HepG2 (cell line): Measurements from ENCODE around the gene MTRFR. TPM values are rescaled to one million over a fixed set of nuclear protein-coding genes. Genes with fewer than 3 reads are reported as not detected.
A peak's percentile ranks its signal among the peaks of the same experiment; 100 is the strongest.

ENCODE experiments used
- AGO1 ChIP-seq: fragments of 200-400 bp; formaldehyde crosslinking; IDR thresholded peaks from 2 replicates; pipeline ENCODE4 v1.6.1; 2017; ENCODE audit warnings: mild to moderate bottlenecking, low read depth, low read length, moderate library complexity; ENCODE audit not compliant: poor library complexity, severe bottlenecking
- CEBPB ChIP-seq: IDR thresholded peaks from 2 replicates; pipeline ENCODE4 v1.6.1; 2011; ENCODE audit warnings: low read depth, low read length, improper control_type of control experiment, borderline replicate concordance
- CREM ChIP-seq, 2 experiments: sonication (generic) in 1 of 2; formaldehyde crosslinking in 1 of 2; IDR thresholded peaks; 2 replicates each; pipeline versions ENCODE4 v1.4.0 to v1.6.1; 2016 to 2020; ENCODE audit warnings: antibody characterized with exemption in 1 of 2, mild to moderate bottlenecking in 1 of 2, missing genetic modification reagents in 1 of 2
- DPF2 ChIP-seq: sonication (generic); formaldehyde crosslinking; IDR thresholded peaks from 2 replicates; pipeline ENCODE4 v1.4.0; 2020; ENCODE audit warnings: mild to moderate bottlenecking, low read depth, missing genetic modification reagents, borderline replicate concordance
- DR1 ChIP-seq: sonication (generic); formaldehyde crosslinking; IDR thresholded peaks from 2 replicates; pipeline ENCODE4 v1.8.0; 2021; ENCODE audit warnings: mild to moderate bottlenecking, missing genetic modification reagents, inconsistent platforms
- ERF ChIP-seq: IDR thresholded peaks from 2 replicates; pipeline ENCODE4 v1.6.1; 2018; ENCODE audit warnings: missing biosample characterization, missing genetic modification reagents
- FIP1L1 ChIP-seq: fragments of 200-400 bp; formaldehyde crosslinking; IDR thresholded peaks from 2 replicates; pipeline ENCODE4 v1.6.1; 2018; ENCODE audit warnings: low read depth, mild to moderate bottlenecking, low read length, moderate library complexity, borderline replicate concordance; ENCODE audit not compliant: insufficient read depth
- GATA4 ChIP-seq: sonication (generic); IDR thresholded peaks from 2 replicates; pipeline ENCODE4 v1.6.1; 2016; ENCODE audit warnings: antibody characterized with exemption, low read depth, borderline replicate concordance
- MEIS1 ChIP-seq: sonication (generic); formaldehyde crosslinking; IDR thresholded peaks from 2 replicates; pipeline ENCODE4 v1.9.0; 2021; ENCODE audit warnings: mild to moderate bottlenecking, missing genetic modification reagents, moderate library complexity, borderline replicate concordance
- MTF2 ChIP-seq: sonication (generic); formaldehyde crosslinking; IDR thresholded peaks from 2 replicates; pipeline ENCODE4 v1.5.0; 2020; ENCODE audit warnings: missing genetic modification reagents, borderline replicate concordance
- NFATC3 ChIP-seq: sonication (generic); formaldehyde crosslinking; IDR thresholded peaks from 2 replicates; pipeline ENCODE4 v1.5.1; 2020; ENCODE audit warnings: mild to moderate bottlenecking, missing genetic modification reagents
- NFE2L2 ChIP-seq: fragments of 150-350 bp; IDR thresholded peaks from 2 replicates; pipeline ENCODE4 v1.6.1; 2014; ENCODE audit warnings: low read length
- NFKBIZ ChIP-seq: IDR thresholded peaks from 2 replicates; pipeline ENCODE4 v1.6.1; 2018; ENCODE audit warnings: missing genetic modification reagents, missing compliant biosample characterization
- PHF5A ChIP-seq: IDR thresholded peaks from one replicate; pipeline ENCODE4 v1.6.1; 2018; ENCODE audit warnings: low read depth, missing genetic modification reagents; ENCODE audit not compliant: unreplicated experiment
- RFX1 ChIP-seq: fragments of 450-650 bp; IDR thresholded peaks from 2 replicates; pipeline ENCODE4 v1.6.1; 2017
- SP5 ChIP-seq: IDR thresholded peaks from 2 replicates; pipeline ENCODE4 v1.6.1; 2016; ENCODE audit warnings: low read depth, borderline replicate concordance
- ZBTB20 ChIP-seq: sonication (generic); formaldehyde crosslinking; IDR thresholded peaks from 2 replicates; pipeline ENCODE4 v1.8.1; 2023; ENCODE audit warnings: missing genetic modification reagents, low read depth, mild to moderate bottlenecking, borderline replicate concordance
- ZBTB3 ChIP-seq: sonication (generic); formaldehyde crosslinking; IDR thresholded peaks from 2 replicates; pipeline ENCODE4 v1.4.0; 2020; ENCODE audit warnings: low read depth, mild to moderate bottlenecking, moderate library complexity, missing genetic modification reagents, borderline replicate concordance
- ZNF451 ChIP-seq: sonication (generic); formaldehyde crosslinking; IDR thresholded peaks from 2 replicates; pipeline ENCODE4 v1.5.0; 2020; ENCODE audit warnings: mild to moderate bottlenecking, missing genetic modification reagents
- ZNF556 ChIP-seq: sonication (generic); formaldehyde crosslinking; IDR thresholded peaks from 2 replicates; pipeline ENCODE4 v1.4.0; 2020; ENCODE audit warnings: mild to moderate bottlenecking, missing genetic modification reagents, borderline replicate concordance
- ZNF678 ChIP-seq: sonication (generic); formaldehyde crosslinking; IDR thresholded peaks from 2 replicates; pipeline ENCODE4 v1.4.0; 2020; ENCODE audit warnings: mild to moderate bottlenecking, missing genetic modification reagents
- ZNF772 ChIP-seq: sonication (generic); formaldehyde crosslinking; IDR thresholded peaks from 2 replicates; pipeline ENCODE4 v1.5.0; 2020; ENCODE audit warnings: mild to moderate bottlenecking, missing genetic modification reagents
- polyA plus RNA-seq, 8 experiments: library from polyadenylated mRNA; depleted of rRNA in 3 of 8; stranded (reverse) in 7 of 8; unstranded in 1 of 8; fragments of >200 nt; fragmentation: Illumina TruSeq in 4 of 8; extraction: Trizol in 4 of 8; gene quantifications; 2 replicates each; pipeline versions ENCODE4 v1.2.1 to v1.2.3, GENCODE V29; 2011 to 2016; ENCODE audit warnings: low read depth in 4 of 8, missing spikeins in 1 of 8, mixed read lengths in 1 of 8; ENCODE audit not compliant: insufficient read depth in 1 of 8
- total RNA-seq, 5 experiments: library from RNA; depleted of rRNA; stranded (reverse); fragments of >200 nt; fragmentation: Illumina TruSeq; extraction: Trizol; gene quantifications; 2 replicates each; pipeline ENCODE4 v1.2.3, GENCODE V29; 2016; ENCODE audit warnings: low read depth in 1 of 5
- TF ChIP-seq, protein P1 (sequence below): sonication (generic); formaldehyde crosslinking; IDR thresholded peaks from 2 replicates; pipeline ENCODE4 v1.4.0; 2020; ENCODE audit warnings: missing genetic modification reagents
- TF ChIP-seq, protein P2 (sequence below): sonication (generic); formaldehyde crosslinking; IDR thresholded peaks from 2 replicates; pipeline ENCODE4 v1.4.0; 2020; ENCODE audit warnings: missing genetic modification reagents
- TF ChIP-seq, protein P3 (sequence below): sonication (generic); formaldehyde crosslinking; IDR thresholded peaks from 2 replicates; pipeline ENCODE4 v1.4.0; 2020; ENCODE audit warnings: mild to moderate bottlenecking, missing genetic modification reagents, borderline replicate concordance

MTRFR gene
- total and polyA plus RNA-seq, 2 of the 13 experiments (the other 11 are each of a cell fraction or from before 2014, with no cell fraction given) = 7.1 to 9.9 TPM

DNA sequence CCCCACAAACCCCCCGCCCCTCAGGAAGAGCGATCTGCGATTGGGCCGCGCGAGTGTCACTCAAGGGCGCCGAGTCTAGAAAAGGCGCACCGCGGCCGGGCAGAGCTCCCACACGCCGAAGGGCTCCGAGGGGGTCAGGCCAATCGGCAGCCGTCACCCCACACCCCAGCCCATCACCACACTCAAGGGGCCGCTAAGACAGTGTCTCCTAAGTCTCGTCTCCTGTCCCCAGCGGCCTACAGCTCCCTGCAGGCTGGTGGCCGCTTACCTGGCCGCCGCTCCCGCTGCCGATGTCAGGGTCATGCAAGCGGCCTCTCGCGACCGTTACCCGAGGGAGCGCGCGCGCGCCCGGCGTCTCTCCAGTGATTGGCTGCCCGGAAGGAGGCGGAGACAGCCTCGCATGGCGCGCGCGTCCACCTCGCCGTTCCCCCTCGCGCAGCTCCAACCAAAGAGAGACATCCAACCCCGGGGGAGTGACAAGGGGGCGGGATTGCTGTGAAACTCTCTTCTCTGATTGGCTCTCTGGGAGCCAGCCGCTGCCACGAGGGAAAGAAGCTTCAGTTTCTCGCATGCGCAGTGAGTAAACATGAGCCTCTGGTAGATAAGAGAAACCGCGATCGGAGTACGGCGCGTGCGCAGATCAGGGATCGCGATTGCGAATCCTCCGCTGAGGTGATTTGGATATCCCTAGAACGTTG lies at the start of gene MTRFR, which contains the start of gene MPHOSPH9 (continued):
- TF ChIP-seq, protein P1, sequence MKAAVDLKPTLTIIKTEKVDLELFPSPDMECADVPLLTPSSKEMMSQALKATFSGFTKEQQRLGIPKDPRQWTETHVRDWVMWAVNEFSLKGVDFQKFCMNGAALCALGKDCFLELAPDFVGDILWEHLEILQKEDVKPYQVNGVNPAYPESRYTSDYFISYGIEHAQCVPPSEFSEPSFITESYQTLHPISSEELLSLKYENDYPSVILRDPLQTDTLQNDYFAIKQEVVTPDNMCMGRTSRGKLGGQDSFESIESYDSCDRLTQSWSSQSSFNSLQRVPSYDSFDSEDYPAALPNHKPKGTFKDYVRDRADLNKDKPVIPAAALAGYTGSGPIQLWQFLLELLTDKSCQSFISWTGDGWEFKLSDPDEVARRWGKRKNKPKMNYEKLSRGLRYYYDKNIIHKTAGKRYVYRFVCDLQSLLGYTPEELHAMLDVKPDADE (CRISPR knock-in tag) = no peak
- TF ChIP-seq ZBTB3 (CRISPR knock-in tag) = 0 out of 2 replicates have a peak, but pooled peaks have one; percentile 25
- TF ChIP-seq DPF2 = no peak
- 0 out of 2 replicates have a peak, but pooled peaks have one; percentile 8 for TF ChIP-seq NFKBIZ
- peak; percentile 95 for TF ChIP-seq ZNF678 (CRISPR knock-in tag)
- TF ChIP-seq, protein P2, sequence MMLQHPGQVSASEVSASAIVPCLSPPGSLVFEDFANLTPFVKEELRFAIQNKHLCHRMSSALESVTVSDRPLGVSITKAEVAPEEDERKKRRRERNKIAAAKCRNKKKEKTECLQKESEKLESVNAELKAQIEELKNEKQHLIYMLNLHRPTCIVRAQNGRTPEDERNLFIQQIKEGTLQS (CRISPR knock-in tag) = peak; percentile 37
- TF ChIP-seq SP5 = peak; percentile 66; the same call in 1 of the 2 replicates
- TF ChIP-seq MTF2 (CRISPR knock-in tag) = no peak
- TF ChIP-seq ERF (CRISPR knock-in tag) = peak; percentile 88
- TF ChIP-seq FIP1L1 = 0 out of 2 replicates have a peak, but pooled peaks have one; percentile 62
- TF ChIP-seq RFX1 = no peak
- peak; percentile 80; the same call in 1 of the 2 replicates for TF ChIP-seq MEIS1 (CRISPR knock-in tag)
- TF ChIP-seq, protein P3, sequence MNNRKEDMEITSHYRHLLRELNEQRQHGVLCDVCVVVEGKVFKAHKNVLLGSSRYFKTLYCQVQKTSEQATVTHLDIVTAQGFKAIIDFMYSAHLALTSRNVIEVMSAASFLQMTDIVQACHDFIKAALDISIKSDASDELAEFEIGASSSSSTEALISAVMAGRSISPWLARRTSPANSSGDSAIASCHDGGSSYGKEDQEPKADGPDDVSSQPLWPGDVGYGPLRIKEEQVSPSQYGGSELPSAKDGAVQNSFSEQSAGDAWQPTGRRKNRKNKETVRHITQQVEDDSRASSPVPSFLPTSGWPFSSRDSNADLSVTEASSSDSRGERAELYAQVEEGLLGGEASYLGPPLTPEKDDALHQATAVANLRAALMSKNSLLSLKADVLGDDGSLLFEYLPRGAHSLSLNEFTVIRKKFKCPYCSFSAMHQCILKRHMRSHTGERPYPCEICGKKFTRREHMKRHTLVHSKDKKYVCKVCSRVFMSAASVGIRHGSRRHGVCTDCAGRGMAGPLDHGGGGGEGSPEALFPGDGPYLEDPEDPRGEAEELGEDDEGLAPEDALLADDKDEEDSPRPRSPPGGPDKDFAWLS (CRISPR knock-in tag) = no peak
- TF ChIP-seq ZBTB20 = 0 out of 2 replicates have a peak, but pooled peaks have one; percentile 47
- TF ChIP-seq ZNF451 (CRISPR knock-in tag) = peak; percentile 92
- TF ChIP-seq CREM (IDR thresholded peaks at IDR 0.05) = peak; percentile 12; the same call in 1 of the 2 replicates
- TF ChIP-seq CREM (CRISPR knock-in tag; IDR thresholded peaks at IDR 0.05) = no peak
- TF ChIP-seq ZNF772 (CRISPR knock-in tag) = no peak
- peak; percentile 95 for TF ChIP-seq GATA4
- TF ChIP-seq AGO1 = no peak
- peak; percentile 81 for TF ChIP-seq DR1 (CRISPR knock-in tag)
- no peak for TF ChIP-seq CEBPB
- TF ChIP-seq NFE2L2 = no peak
- peak; percentile 81 for TF ChIP-seq PHF5A (CRISPR knock-in tag)
- TF ChIP-seq ZNF556 = no peak; the same call in 1 of the 2 replicates
- TF ChIP-seq NFATC3 = no peak
